AG09309 (cell line): Measurements from ENCODE around the gene FAM184B.

Experiments
- DNase-seq: peaks from one replicate; pipeline ENCODE4 v3.0.0-alpha.2; 2010; ENCODE audit warnings: low read depth
- H3K4me3 ChIP-seq: 2 replicates; pipeline ENCODE4 v1.5.1; 2011; ENCODE audit warnings: mild to moderate bottlenecking, low read depth, low read length, moderate library complexity; ENCODE audit not compliant: control insufficient read depth
- TF ChIP-seq, protein P1 (sequence below): IDR thresholded peaks from 2 replicates; pipeline ENCODE4 v1.5.1; 2011; ENCODE audit warnings: mild to moderate bottlenecking, low read depth, low read length, inconsistent platforms; ENCODE audit not compliant: insufficient read depth, control insufficient read depth; ENCODE audit errors: missing control alignments

FAM184B gene

DNA sequence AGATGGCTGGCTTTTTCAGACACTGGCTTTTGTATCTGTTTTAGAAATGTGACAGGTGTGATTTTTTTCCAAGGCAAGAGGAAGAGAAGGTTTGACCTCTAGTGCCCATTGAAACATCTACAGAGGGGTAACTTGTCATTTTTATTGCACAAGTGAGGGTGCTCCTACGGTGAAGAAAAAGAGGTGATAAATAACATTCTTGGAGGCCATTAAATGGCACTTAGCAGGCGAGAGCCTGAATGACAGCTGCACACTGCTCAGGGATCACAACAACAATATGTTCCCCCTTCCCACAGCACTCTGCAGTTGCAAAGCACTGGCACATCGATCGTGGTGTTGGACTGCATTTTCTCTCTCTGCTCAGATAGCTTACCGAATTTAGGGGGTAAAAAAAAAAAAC is 22.9 kb downstream of the FAM184B start:
- no peak for DNase-seq
- no peak overlapping the region for H3K4me3 ChIP-seq
- TF ChIP-seq, protein P1, sequence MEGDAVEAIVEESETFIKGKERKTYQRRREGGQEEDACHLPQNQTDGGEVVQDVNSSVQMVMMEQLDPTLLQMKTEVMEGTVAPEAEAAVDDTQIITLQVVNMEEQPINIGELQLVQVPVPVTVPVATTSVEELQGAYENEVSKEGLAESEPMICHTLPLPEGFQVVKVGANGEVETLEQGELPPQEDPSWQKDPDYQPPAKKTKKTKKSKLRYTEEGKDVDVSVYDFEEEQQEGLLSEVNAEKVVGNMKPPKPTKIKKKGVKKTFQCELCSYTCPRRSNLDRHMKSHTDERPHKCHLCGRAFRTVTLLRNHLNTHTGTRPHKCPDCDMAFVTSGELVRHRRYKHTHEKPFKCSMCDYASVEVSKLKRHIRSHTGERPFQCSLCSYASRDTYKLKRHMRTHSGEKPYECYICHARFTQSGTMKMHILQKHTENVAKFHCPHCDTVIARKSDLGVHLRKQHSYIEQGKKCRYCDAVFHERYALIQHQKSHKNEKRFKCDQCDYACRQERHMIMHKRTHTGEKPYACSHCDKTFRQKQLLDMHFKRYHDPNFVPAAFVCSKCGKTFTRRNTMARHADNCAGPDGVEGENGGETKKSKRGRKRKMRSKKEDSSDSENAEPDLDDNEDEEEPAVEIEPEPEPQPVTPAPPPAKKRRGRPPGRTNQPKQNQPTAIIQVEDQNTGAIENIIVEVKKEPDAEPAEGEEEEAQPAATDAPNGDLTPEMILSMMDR, result no peak

DNA sequence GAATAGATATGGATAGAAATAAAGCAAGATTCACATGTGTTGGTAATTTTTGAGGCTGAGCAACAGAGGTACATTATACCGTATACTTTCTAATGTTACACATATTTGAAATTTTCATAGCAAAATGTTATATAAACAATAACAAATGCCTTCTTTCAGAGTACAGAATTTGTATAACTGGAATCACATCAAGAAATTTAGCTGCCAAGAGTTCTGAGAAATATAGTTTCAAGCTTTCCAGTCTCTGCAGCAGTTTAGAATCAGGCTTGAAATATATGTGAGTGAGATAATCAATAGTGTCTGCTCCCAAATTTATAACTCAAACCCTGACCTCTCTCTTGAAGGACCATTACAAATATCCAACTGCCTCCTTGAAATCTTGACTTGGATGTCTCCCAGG is 23.8 kb downstream of the FAM184B start:
- no peak for DNase-seq
- no peak overlapping the region for H3K4me3 ChIP-seq
- TF ChIP-seq, protein P1, result no peak

DNA sequence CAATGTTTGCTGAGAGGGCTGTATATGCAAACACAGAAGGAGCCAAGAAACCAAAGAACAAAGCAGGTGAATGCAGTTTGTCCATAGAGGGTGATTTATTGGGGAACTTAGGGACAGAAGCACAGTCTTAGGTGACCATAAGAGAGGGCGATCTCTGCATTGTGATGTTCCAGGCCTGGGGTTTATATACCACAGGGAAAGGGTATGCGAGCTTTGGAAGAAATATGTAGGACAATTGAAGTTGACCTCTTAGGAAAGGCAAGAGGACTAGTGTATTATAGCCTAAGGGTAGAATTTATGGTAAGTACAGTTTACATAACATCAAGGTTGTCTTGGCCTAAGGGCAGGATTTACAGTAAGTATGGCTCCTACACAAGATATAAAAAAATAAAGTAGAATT is 27.8 kb downstream of the FAM184B start:
- DNase-seq, result no peak
- H3K4me3 ChIP-seq, result no peak overlapping the region
- TF ChIP-seq, protein P1, result no peak

DNA sequence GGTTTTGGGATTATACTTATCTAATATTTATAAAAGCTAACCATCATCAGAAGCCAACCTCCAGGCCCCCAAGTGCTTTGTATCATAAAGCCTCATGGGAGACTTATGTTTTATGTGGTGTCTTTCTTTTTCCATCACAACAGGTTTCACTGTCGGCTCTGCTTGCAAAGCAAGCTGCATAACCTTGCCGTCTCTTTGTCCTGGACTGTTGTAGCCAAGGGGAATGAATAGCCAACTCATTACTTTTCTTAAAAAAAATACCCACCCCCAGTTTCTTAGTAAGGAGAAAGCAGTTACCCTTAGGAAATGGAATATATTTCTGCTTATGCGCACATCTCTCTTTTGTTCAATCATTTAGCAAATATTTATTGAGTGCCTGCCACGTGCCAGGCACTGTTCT is 40.7 kb downstream of the FAM184B start:
- no peak for DNase-seq
- H3K4me3 ChIP-seq, result no peak overlapping the region
- TF ChIP-seq, protein P1, result no peak

DNA sequence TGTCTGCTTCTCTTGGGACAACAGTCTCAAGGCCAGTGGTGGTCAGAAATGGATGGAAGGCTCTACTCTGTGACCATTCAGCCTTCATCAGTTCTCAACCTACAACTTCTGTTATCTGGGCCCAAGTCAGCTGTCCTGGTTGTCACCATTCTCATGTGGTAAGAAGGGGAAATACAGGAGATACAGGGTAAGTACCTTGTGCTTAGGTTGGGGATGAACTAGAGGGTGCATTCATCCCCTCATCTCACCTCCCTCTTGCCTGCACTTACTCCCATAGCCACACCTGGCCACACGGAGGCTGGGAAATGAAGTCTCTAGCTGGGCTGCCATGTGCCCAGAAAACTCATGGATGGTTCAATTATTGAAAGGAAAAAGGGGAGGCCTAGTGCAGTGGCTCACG is 44.9 kb downstream of the FAM184B start:
- TF ChIP-seq, protein P1, result no peak
- H3K4me3 ChIP-seq, result no peak overlapping the region
- DNase-seq, result no peak

DNA sequence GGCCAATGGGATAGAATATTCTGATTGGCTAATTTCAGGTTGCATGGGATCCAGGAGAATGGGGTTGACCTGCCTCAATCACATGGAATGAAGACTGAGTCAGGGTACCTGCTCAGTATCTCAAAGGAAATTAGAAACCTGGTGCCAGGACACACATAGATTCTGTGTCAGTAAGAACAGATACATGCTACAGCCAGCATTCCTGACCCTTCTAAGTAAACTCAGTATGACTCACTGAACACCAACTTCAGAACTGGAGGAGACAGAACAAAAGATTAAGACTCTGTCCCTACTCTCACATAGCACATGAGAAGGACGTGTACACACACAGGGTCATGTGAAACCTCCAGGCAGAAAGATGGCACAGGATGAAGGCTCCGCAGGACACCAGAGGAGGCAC is 54.5 kb downstream of the FAM184B start:
- TF ChIP-seq, protein P1, result no peak
- H3K4me3 ChIP-seq, result no peak overlapping the region
- no peak for DNase-seq

DNA sequence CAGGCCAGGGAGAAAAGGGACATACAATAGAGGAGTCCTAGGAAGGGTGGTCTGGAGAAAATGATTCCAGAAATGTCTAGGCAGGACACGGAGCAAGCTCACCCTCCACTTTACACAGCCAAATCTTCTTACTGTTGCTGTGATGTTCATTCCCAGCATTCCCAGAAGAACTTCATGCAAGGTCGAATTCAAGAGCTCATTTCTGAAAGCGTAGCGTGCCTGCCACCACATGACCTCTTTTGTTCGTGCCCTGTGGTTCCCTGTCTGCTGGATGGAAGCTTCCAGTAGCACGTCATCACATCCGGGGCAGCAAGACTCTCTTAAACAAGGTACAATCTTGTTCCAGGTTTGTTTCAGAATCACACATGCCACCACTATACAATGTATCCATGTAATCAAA is 57.8 kb downstream of the FAM184B start:
- no peak for DNase-seq
- H3K4me3 ChIP-seq, result no peak overlapping the region
- TF ChIP-seq, protein P1, result no peak
